GM19043 (cell line): Measurements from ENCODE around the gene SENP3.

ENCODE experiments used
- ATAC-seq: cut with Tn5 transposase; IDR thresholded peaks from one replicate; pipeline ENCODE4 v1.9.1; 2021; ENCODE audit warnings: low read depth; ENCODE audit not compliant: unreplicated experiment

The SENP3 gene

GRCh38 chr17:7575481-7575883 is 13.8 kb downstream of the SENP3 start:
- ATAC-seq = no peak

DNA sequence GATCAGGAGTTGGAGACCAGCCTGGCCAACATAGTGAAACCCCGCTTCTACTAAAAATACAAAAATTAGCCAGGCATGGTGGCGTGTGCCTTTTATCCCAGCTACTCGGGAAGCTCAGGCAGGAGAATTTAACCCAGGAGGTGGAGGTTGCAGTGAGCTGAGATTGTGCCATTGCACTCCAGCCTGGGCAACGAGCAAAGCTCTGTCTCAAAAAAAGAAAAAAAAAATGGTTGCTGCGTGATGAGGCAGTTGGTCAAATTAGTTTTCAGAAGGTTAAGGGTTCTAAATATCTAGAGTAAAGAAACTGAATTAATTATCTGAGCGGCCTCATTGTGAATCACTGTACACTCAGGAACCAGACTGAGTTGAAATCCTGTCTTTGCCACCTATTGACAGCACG is 14.2 kb downstream of the SENP3 start:
- no peak for ATAC-seq

- no peak for ATAC-seq
Observed at GRCh38 chr17:7576432-7576937, 14.8 kb downstream of the SENP3 start.

DNA sequence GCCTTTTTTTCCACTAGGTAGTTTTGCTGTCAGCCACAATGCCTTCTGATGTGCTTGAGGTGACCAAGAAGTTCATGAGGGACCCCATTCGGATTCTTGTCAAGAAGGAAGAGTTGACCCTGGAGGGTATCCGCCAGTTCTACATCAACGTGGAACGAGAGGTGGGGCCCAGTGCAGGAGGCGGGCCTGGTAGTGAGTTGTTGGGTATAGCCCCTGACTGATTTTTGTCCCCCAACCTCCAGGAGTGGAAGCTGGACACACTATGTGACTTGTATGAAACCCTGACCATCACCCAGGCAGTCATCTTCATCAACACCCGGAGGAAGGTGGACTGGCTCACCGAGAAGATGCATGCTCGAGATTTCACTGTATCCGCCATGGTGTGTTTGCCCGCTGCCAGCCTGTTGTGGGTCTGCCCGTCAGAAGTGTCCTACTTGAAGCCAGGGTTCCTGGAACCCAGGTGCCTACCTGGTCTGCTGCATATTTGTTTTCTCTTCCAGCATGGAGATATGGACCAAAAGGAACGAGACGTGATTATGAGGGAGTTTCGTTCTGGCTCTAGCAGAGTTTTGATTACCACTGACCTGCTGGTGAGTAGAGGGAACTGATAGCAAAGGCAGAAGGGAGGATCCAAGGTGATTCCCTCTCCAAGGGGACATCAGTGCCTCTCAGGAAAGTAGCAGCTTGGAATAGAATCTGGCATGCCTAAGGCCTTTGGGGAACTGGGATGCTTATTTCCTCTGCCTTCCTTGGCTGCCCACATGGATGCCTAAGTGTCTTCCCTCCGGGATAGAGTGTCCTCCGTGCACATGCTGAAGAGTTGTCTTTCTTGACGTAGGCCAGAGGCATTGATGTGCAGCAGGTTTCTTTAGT is 15.8 kb downstream of the SENP3 start:
- no peak for ATAC-seq

DNA sequence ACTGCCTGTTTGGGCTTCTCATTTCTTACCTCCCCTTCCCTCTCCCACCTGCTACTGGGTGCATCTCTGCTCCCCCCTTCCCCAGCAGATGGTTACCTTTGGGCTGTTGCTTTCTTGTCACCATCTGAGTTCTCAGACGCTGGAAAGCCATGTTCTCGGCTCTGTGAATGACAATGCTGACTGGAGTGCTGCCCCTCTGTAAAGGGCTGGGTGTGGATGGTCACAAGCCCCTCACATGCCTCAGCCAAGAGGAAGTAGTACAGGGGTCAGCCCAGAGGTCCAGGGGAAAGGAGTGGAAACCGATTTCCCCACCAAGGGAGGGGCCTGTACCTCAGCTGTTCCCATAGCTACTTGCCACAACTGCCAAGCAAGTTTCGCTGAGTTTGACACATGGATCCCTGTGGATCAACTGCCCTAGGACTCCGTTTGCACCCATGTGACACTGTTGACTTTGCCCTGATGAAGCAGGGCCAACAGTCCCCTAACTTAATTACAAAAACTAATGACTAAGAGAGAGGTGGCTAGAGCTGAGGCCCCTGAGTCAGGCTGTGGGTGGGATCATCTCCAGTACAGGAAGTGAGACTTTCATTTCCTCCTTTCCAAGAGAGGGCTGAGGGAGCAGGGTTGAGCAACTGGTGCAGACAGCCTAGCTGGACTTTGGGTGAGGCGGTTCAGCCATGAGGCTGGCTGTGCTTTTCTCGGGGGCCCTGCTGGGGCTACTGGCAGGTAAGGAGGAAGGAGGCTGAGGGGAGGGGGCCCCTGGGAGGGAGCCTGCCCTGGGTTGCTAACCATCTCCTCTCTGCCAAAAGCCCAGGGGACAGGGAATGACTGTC is 17.5 kb downstream of the SENP3 start, which contains the start of gene CD68:
CD68 (plus strand) TSS at position 638 of the 833 bp plus-strand sequence; CDS start at position 678, 40 bp downstream.
- ATAC-seq = no peak

GRCh38 chr17:7579834-7580603 is 18.3 kb downstream of the SENP3 start:
- ATAC-seq = no peak

DNA sequence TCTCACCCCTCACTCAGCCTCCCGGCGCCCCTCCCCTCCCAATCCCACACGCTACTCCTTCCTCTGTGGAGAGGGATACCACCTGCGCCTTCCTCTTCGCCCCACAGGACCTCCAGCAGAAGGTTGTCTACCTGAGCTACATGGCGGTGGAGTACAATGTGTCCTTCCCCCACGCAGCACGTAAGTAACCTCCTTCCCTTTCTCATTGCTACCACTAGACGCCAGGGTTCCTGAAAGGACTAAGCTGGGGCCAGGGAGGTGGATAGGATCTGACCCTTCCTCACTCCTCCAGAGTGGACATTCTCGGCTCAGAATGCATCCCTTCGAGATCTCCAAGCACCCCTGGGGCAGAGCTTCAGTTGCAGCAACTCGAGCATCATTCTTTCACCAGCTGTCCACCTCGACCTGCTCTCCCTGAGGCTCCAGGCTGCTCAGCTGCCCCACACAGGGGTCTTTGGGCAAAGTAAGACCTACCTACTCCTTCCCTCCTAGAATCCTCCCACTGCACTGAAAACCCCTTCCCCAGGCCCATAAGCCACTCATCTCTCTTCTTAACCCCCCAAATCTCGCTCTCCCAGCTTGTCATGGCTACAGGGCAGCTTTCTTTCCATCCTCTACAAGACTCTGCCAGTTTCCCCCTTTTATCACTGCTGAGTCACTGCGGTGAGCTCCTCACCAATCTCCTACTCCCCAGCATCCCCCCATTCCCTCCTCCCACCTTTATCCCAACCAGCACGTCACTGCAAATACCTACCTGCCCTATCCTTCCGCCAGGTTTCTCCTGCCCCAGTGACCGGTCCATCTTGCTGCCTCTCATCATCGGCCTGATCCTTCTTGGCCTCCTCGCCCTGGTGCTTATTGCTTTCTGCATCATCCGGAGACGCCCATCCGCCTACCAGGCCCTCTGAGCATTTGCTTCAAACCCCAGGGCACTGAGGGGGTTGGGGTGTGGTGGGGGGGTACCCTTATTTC is 19.2 kb downstream of the SENP3 start:
- no peak for ATAC-seq

GRCh38 chr17:7582396-7583252 is 20.9 kb downstream of the SENP3 start:
- ATAC-seq = no peak

GRCh38 chr17:7583253-7584109 is 21.8 kb downstream of the SENP3 start, which contains the start of gene MPDU1:
Gene MPDU1 (plus strand): TSS chr17:7583852. CDS start chr17:7583863, 11 bp downstream.
- peak; percentile 54 for ATAC-seq

GRCh38 chr17:7586673-7587419 is 25.1 kb downstream of the SENP3 start:
- ATAC-seq = no peak

DNA sequence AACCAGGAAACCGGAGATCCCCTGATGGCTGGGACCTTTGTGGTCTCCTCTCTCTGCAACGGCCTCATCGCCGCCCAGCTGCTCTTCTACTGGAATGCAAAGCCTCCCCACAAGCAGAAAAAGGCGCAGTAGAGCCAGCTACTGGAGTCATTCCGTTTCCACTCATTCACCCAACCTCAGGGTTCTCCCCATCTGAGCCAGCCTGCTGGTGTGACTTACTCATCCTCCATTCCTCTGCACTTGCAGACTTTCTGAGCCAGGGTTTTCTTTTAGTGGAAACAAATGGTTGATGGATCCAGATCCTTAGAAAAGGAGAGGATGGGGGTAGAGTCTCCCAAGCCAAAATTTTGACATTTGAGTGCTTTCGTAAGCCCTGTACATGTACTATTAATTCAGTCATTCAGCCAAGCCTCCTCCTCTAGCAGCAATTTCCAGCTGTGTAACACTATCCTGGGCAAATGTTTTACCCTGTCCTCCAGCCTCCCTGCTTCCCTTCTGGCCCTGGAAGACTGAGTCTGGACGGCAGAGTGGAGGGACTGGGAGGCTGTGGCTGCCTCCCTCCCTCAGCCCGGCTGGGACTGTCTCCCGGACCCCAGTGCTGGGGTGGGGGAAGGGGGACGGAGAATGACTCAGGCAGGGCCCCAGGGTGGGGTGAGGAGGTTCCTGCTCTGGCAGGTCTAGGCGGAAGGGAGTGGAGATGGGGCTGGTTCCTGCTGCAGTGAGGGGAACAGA is 25.9 kb downstream of the SENP3 start:
- ATAC-seq = no peak

- ATAC-seq = no peak
Observed at GRCh38 chr17:7588553-7589203, 27.0 kb downstream of the SENP3 start.

DNA sequence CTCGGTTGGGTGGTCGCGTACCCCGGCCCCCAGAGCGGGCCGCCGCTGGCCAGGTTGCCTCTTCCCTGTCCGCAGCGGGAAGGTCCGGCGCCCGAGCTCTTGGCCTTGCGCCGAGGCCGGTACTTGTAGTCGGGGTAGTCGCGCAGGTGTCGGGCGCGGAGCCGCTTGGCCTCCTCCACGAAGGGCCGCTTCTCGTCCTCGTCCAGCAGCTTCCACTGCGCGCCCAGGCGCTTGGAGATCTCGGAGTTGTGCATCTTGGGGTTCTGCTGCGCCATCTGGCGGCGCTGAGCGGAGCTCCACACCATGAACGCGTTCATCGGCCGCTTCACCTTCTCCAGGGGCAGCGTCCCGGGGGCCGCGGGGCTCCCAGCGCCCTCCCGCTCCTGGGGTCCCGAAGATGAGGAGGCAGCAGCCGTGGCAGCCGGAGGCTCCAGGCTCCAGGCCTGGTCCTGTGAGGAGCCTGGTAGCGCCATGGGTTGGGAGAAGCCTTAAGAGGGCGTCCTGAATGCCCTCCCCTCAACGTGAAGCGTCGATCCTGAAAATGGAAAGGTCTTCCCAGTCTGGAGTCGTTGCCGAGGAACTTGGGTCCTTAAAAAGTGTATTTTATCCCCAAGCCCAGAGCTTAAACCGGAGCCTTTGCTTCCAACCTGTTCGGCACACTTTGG is 27.6 kb downstream of the SENP3 start:
- ATAC-seq = no peak

DNA sequence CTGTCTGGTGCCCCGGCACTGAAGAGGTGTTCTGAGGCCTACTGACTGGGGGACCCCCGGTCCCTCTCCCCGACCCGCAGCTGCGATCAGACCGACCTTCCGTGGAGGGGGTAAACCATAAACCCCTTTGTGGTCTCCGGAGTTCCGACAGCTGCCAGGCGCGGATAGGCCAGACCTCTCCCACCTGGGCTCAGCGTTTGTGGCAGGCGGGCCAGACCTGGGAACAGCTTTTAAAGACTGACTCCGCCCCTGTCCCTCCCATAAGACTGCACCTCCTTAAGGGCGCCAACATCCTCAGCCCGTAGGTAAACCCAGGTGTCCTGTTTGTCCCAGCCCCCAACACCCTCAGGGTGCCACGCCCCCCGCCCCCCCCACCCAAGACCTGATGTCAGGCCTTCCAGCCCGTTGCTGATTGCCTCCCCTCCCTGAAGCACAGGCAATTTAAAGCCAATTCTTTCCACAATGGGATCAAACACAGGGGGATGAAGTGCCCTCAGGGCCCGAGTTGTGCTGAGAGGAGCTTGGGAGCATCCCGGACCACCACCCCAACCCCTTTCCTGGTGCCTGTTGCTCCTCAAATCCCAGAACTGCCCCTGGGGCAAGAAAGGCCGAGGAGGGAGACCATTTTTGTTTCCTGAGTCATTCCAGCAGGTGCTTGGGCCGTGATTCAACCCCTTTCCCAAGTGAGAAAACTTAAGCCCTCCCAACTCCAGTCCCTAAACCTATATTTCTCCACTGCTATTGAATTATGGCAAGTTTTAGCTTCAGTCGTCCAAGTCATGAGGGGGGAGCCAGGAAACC is 28.4 kb downstream of the SENP3 start, which contains the start of gene SOX15:
SOX15 (minus strand) TSS at position 204 of the 801 bp plus-strand sequence. CDS start 418 bp downstream, outside the sequence.
- no peak for ATAC-seq
